ENCODE results near the gene CD300LD. TPM values are rescaled to one million over a fixed set of nuclear protein-coding genes. Genes with fewer than 3 reads are reported as not detected.

Gene CD300LD
- total RNA-seq, 2 donors from 2014 or later: not detected

GRCh38 chr17:74625661-74626060, 33.6 kb upstream of the CD300LD start:
- 82 to 89% methylated on average over 2 to 3 of the region's 3 CpGs for WGBS, 2 experiments (ENCODE audit: insufficient coverage in 1 of 2, insufficient read length in 1 of 2)
- no peak for DNase-seq
- H3K36me3 ChIP-seq (ENCODE audit: control insufficient read depth, insufficient read depth, low read length): peaks cover 12% of the 10 kb centered on the region
- H3K36me3 Mint-ChIP-seq (ENCODE audit: low read depth): peaks cover 23% of the 10 kb centered on the region
- peaks cover 34% of the 10 kb centered on the region for H3K27me3 Mint-ChIP-seq (ENCODE audit: insufficient read depth)
- no peak overlapping the region for H3K27ac ChIP-seq (ENCODE audit: low read depth, low read length)
- no peak overlapping the region for H3K4me3 ChIP-seq (ENCODE audit: low read length)
- no peak overlapping the region for H3K9ac ChIP-seq (ENCODE audit: extremely low read depth, low read length, poor library complexity, severe bottlenecking)
- no peak overlapping the region for H3K4me3 Mint-ChIP-seq
- H3K9me3 ChIP-seq (ENCODE audit: control insufficient read depth, low read length): peaks cover 28% of the 10 kb centered on the region
- H3K4me1 ChIP-seq (ENCODE audit: control insufficient read depth, insufficient read depth, low read length): no peaks in the 10 kb centered on the region
- H3K27ac Mint-ChIP-seq: no peak overlapping the region
- TF ChIP-seq CTCF (conservative IDR thresholded peaks at IDR 0.05): no peak
- peaks cover 19% of the 10 kb centered on the region for H3K9me3 Mint-ChIP-seq
- H3K4me1 Mint-ChIP-seq: peaks cover 4% of the 10 kb centered on the region
- no peaks in the 10 kb centered on the region for H3K27me3 ChIP-seq (ENCODE audit: control insufficient read depth, insufficient read depth, low read length, poor library complexity, severe bottlenecking)

GRCh38 chr17:74624131-74624530, 32.0 kb upstream of the CD300LD start:
- no peaks in the 10 kb centered on the region for H3K4me1 ChIP-seq (ENCODE audit: control insufficient read depth, insufficient read depth, low read length)
- H3K9me3 ChIP-seq (ENCODE audit: control insufficient read depth, low read length): peaks cover 19% of the 10 kb centered on the region
- H3K27ac ChIP-seq (ENCODE audit: low read depth, low read length): no peak overlapping the region
- H3K27me3 Mint-ChIP-seq (ENCODE audit: insufficient read depth): peaks cover 36% of the 10 kb centered on the region
- peaks cover 14% of the 10 kb centered on the region for H3K9me3 Mint-ChIP-seq
- H3K4me3 Mint-ChIP-seq: no peak overlapping the region
- no peaks in the 10 kb centered on the region for H3K27me3 ChIP-seq (ENCODE audit: control insufficient read depth, insufficient read depth, low read length, poor library complexity, severe bottlenecking)
- no peak overlapping the region for H3K9ac ChIP-seq (ENCODE audit: extremely low read depth, low read length, poor library complexity, severe bottlenecking)
- H3K27ac Mint-ChIP-seq: no peak overlapping the region
- WGBS, 2 experiments (ENCODE audit: insufficient coverage in 1 of 2, insufficient read length in 1 of 2): 88 to 100% methylated on average over 1 of the region's 1 CpG
- TF ChIP-seq CTCF (conservative IDR thresholded peaks at IDR 0.05): no peak
- DNase-seq: no peak
- no peak overlapping the region for H3K4me3 ChIP-seq (ENCODE audit: low read length)
- H3K4me1 Mint-ChIP-seq: no peaks in the 10 kb centered on the region
- peaks cover 6% of the 10 kb centered on the region for H3K36me3 ChIP-seq (ENCODE audit: control insufficient read depth, insufficient read depth, low read length)
- peaks cover 19% of the 10 kb centered on the region for H3K36me3 Mint-ChIP-seq (ENCODE audit: low read depth)

- TF ChIP-seq CTCF (conservative IDR thresholded peaks at IDR 0.05): no peak
- Histone ChIP-seq H3K27ac (ENCODE audit: low read depth, low read length) (no peak within 1 kb of the TSS), H3K4me3 (ENCODE audit: low read length) (no peak within 1 kb of the TSS), H3K4me1 (ENCODE audit: control insufficient read depth, insufficient read depth, low read length) (no peaks in the 10 kb centered on the region), H3K36me3 (ENCODE audit: control insufficient read depth, insufficient read depth, low read length) (peaks cover 5% of the 10 kb centered on the region), H3K27me3 (ENCODE audit: control insufficient read depth, insufficient read depth, low read length, poor library complexity, severe bottlenecking) (no peaks in the 10 kb centered on the region), H3K9me3 (ENCODE audit: control insufficient read depth, low read length) (peaks cover 19% of the 10 kb centered on the region), H3K9ac (ENCODE audit: extremely low read depth, low read length, poor library complexity, severe bottlenecking) (no peak within 1 kb of the TSS)
- no peaks in the 10 kb centered on the region for H3K4me1 Mint-ChIP-seq
- H3K4me3 Mint-ChIP-seq: no peak within 1 kb of the TSS
- H3K9me3 Mint-ChIP-seq: peaks cover 13% of the 10 kb centered on the region
- DNase-seq: no peak
- no peak within 1 kb of the TSS for H3K27ac Mint-ChIP-seq
- peaks cover 19% of the 10 kb centered on the region for H3K36me3 Mint-ChIP-seq (ENCODE audit: low read depth)
- H3K27me3 Mint-ChIP-seq (ENCODE audit: insufficient read depth): peaks cover 40% of the 10 kb centered on the region
- 78 to 95% methylated on average over 5 of the region's 5 CpGs for WGBS, 2 experiments (ENCODE audit: insufficient coverage in 1 of 2, insufficient read length in 1 of 2)
Measured at GRCh38 chr17:74623693-74624093, 31.6 kb upstream of the CD300LD start, which contains the start of gene CD300E. CD300E (minus strand) TSS chr17:74623738; CDS start chr17:74623621, 117 bp downstream.
